BJ (cell line): ENCODE measurements around the gene TANGO2. TPM values are rescaled to one million over a fixed set of nuclear protein-coding genes. Genes with fewer than 3 reads are reported as not detected.

Source experiments
- CTCF ChIA-PET: fragments of 350-600 bp; formaldehyde crosslinking; extraction: SDS; loops from one replicate; lab custom pipeline; 2021; ENCODE audit warnings: antibody characterized with exemption, inconsistent platforms; lab: Yijun Ruan, JAX
- POLR2A ChIA-PET: fragments of 300-600 bp; sonication (Branson Sonifier 250); formaldehyde crosslinking; extraction: SDS; loops from one replicate; lab custom pipeline; 2021; ENCODE audit warnings: antibody characterized with exemption; lab: Charles Lee
- DNase-seq: peaks from one replicate; pipeline ENCODE4 v3.0.0-alpha.2; 2011; ENCODE audit warnings: low read depth
- H3K27me3 ChIP-seq: 2 replicates; pipeline ENCODE4 v1.6.0; 2011; ENCODE audit warnings: low read length; ENCODE audit not compliant: control insufficient read depth, insufficient read depth
- H3K36me3 ChIP-seq: 2 replicates; pipeline ENCODE4 v1.5.1; 2011; ENCODE audit warnings: low read length; ENCODE audit not compliant: control insufficient read depth, insufficient read depth
- H3K4me3 ChIP-seq: 2 replicates; pipeline ENCODE4 v1.5.1; 2011; ENCODE audit warnings: low read depth, mild to moderate bottlenecking, control low read depth, low read length
- CTCF ChIP-seq: IDR thresholded peaks from 2 replicates; pipeline ENCODE4 v1.5.1; 2011; ENCODE audit warnings: low read depth, mild to moderate bottlenecking, control low read depth, inconsistent platforms, low read length, moderate library complexity; ENCODE audit not compliant: insufficient read depth
- polyA plus RNA-seq: library from polyadenylated mRNA; depleted of rRNA; stranded (reverse); fragments of >200 nt; gene quantifications from 2 replicates; pipeline ENCODE4 v1.2.3, GENCODE V29; 2011

Gene TANGO2
- polyA plus RNA-seq, 1 experiment, result 51.7 TPM

GRCh38 chr22:20085651-20086050 lies 64.7 kb downstream of the TANGO2 start:
- CTCF ChIA-PET, result interaction anchor here (1.2 to 1.5 kb wide), 2 partner anchors 11 to 27 kb away, joined by 4 to 5 read pairs; no protein-coding TSS in a partner anchor
- Histone ChIP-seq H3K27me3 (no peaks in the 10 kb centered on the region), H3K4me3 (no peak overlapping the region), H3K36me3 (peaks cover 33% of the 10 kb centered on the region)
- DNase-seq, result no peak
- no peak for TF ChIP-seq CTCF
- POLR2A ChIA-PET, result no interaction called here

GRCh38 chr22:20086101-20086599 lies 65.2 kb downstream of the TANGO2 start:
- no peak for TF ChIP-seq CTCF
- H3K36me3 ChIP-seq, result peaks cover 37% of the 10 kb centered on the region
- POLR2A ChIA-PET, result no interaction called here

GRCh38 chr22:20086763-20087162 lies 65.9 kb downstream of the TANGO2 start:
- Histone ChIP-seq H3K36me3 (peaks cover 39% of the 10 kb centered on the region), H3K27me3 (no peaks in the 10 kb centered on the region), H3K4me3 (no peak overlapping the region)
- TF ChIP-seq CTCF, result no peak
- ChIA-PET POLR2A (no interaction called here), CTCF (interaction anchor here (1.2 to 1.5 kb wide), 2 partner anchors 10 to 19 kb away, joined by 3 to 5 read pairs; no protein-coding TSS in a partner anchor)
- DNase-seq, result no peak

More at GRCh38 chr22:20086101-20086599, 65.2 kb downstream of the TANGO2 start:
- Histone ChIP-seq H3K27me3 (no peaks in the 10 kb centered on the region), H3K4me3 (no peak overlapping the region)
- CTCF ChIA-PET, result interaction anchor here (1.2 to 1.5 kb wide), 3 partner anchors 11 to 26 kb away, joined by 3 to 5 read pairs (median 4); no protein-coding TSS in a partner anchor
- no peak for DNase-seq

- no peak overlapping the region for H3K4me3 ChIP-seq
- no peak for DNase-seq
- H3K27me3 ChIP-seq, result no peaks in the 10 kb centered on the region
- ChIA-PET CTCF (interaction anchor here (1.2 kb wide), 1 partner anchor 18 kb away, joined by 3 read pairs; no protein-coding TSS in a partner anchor), POLR2A (no interaction called here)
- peaks cover 47% of the 10 kb centered on the region for H3K36me3 ChIP-seq
- no peak for TF ChIP-seq CTCF
These were observed 66.7 kb downstream of the TANGO2 start for GRCh38 chr22:20087319-20088262.

- CTCF ChIA-PET, result no interaction called here
- no peaks in the 10 kb centered on the region for H3K27me3 ChIP-seq
- no peak overlapping the region for H3K4me3 ChIP-seq
- H3K36me3 ChIP-seq, result peaks cover 48% of the 10 kb centered on the region
- TF ChIP-seq CTCF, result no peak
- POLR2A ChIA-PET, result no interaction called here
- no peak for DNase-seq
These were observed 67.3 kb downstream of the TANGO2 start for GRCh38 chr22:20088263-20088648.
